GM23338 (cell line): Measurements from ENCODE around the gene EDEM3. TPM values are rescaled to one million over a fixed set of nuclear protein-coding genes. Genes with fewer than 3 reads are reported as not detected.

Experiments
- EZH2phosphoT487 ChIP-seq: fragments of 200-600 bp; sonication (generic); IDR thresholded peaks from one replicate; pipeline ENCODE4 v1.8.1; 2018; ENCODE audit warnings: antibody characterized with exemption; ENCODE audit not compliant: unreplicated experiment
- REST ChIP-seq: IDR thresholded peaks from one replicate; pipeline ENCODE4 v1.6.1; 2018; ENCODE audit warnings: antibody characterized with exemption; ENCODE audit not compliant: unreplicated experiment
- polyA plus RNA-seq: library from polyadenylated mRNA; unstranded; fragments of >200 nt; fragmentation: Nextera tagmentation; extraction: Ambion mirVana; gene quantifications from 2 replicates; pipeline ENCODE4 v1.2.1, GENCODE V29; 2016
- total RNA-seq: library from RNA; depleted of rRNA; stranded (reverse); fragments of >200 nt; shearing (Covaris generic); gene quantifications from 2 replicates; pipeline ENCODE4 v1.2.3, GENCODE V29; 2014; rRNA removed

EDEM3 gene
- total and polyA plus RNA-seq, 2 experiments from 2014 or later = 4.8 to 11.5 TPM

- TF ChIP-seq REST (no peak), EZH2phosphoT487 (no peak)
Observed at GRCh38 chr1:184640505-184640904, 114.2 kb downstream of the EDEM3 start (continued).

Other genes starting within 250 kb of the EDEM3 start
- gene NIBAN1, start 219.7 kb upstream of the EDEM3 start, total RNA-seq = 11.1 and 12.3 TPM in 2 replicates
- gene NIBAN1, start 219.7 kb upstream of the EDEM3 start, polyA plus RNA-seq = 3.7 and 5.5 TPM in 2 replicates